ENCODE results near the gene CPB2.

DNA sequence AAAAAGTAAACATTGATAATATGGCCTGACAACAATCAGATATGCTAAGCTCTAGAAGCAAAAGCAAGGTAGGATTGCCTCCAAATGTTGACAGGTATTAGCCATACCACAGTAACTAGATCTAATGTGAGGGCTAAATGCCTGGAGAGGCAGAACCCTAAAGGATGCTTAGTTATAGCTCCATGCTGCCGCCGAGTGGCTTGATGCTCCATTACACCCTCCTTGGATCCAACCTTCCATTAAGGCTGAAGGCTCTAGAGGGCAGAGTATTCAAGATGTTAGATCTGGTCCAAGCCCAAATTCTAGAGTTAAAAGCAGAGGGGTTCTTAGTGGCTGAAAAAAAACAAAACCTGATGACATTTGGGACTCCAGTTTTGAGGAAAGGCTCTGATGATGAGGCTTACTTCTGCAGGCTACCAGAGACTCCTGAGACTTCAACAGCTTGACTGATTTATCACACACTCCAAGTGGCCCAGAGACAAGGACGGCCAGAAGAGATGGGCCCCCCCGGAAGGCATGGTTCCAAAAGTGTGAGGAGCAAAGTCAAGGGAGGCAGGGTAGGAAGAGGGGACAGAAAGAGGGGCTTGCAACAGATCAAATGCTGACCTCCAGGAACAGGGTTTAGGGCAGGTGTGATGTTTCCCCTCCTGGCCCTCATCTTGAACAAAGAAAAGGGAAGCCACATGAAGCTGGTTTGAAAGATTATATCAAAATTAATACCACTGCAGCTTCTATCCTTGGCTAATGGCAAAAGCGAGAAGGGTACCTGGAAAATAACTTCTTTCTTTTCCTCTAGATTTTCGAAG lies 21.9 kb upstream of the CPB2 start:
- TF ChIP-seq, protein P1, sequence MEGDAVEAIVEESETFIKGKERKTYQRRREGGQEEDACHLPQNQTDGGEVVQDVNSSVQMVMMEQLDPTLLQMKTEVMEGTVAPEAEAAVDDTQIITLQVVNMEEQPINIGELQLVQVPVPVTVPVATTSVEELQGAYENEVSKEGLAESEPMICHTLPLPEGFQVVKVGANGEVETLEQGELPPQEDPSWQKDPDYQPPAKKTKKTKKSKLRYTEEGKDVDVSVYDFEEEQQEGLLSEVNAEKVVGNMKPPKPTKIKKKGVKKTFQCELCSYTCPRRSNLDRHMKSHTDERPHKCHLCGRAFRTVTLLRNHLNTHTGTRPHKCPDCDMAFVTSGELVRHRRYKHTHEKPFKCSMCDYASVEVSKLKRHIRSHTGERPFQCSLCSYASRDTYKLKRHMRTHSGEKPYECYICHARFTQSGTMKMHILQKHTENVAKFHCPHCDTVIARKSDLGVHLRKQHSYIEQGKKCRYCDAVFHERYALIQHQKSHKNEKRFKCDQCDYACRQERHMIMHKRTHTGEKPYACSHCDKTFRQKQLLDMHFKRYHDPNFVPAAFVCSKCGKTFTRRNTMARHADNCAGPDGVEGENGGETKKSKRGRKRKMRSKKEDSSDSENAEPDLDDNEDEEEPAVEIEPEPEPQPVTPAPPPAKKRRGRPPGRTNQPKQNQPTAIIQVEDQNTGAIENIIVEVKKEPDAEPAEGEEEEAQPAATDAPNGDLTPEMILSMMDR (IDR thresholded peaks at IDR 0.05 in 4 of 5, conservative IDR thresholded peaks at IDR 0.05 in 1 of 5) = peak; percentile 22 to 53 (median 41)
- TF ChIP-seq POLR2A (IDR thresholded peaks at IDR 0.05) = no peak
